HAP-1 (cell line): ENCODE measurements around the gene CHST9.
"Not testable (repeated sequence)": the region's sequence is repeated elsewhere in the genome, so short reads cannot be mapped to it uniquely, and the experiment has no call there.

Experiments used
- DNase-seq, 2 experiments: peaks; one replicate each; pipeline ENCODE4 v3.0.0-alpha.2; 2016 to 2020; ENCODE audit warnings: low spot score in 2 of 2
- H3K27me3 ChIP-seq: fragments of 250-450 bp; sonication (Bioruptor Pico); 2 replicates; pipeline ENCODE4 v1.5.1; 2020; ENCODE audit warnings: low read depth, mild to moderate bottlenecking, moderate library complexity
- H3K36me3 ChIP-seq: fragments of 250-450 bp; sonication (Bioruptor Pico); replicated peaks from 2 replicates; pipeline ENCODE4 v1.5.1; 2020; ENCODE audit warnings: mild to moderate bottlenecking
- H3K4me1 ChIP-seq: fragments of 250-450 bp; sonication (Bioruptor Pico); 2 replicates; pipeline ENCODE4 v1.5.1; 2020; ENCODE audit warnings: mild to moderate bottlenecking
- H3K4me3 ChIP-seq: fragments of 250-450 bp; sonication (Bioruptor Pico); 2 replicates; pipeline ENCODE4 v1.5.1; 2020; ENCODE audit warnings: mild to moderate bottlenecking, moderate library complexity
- H3K9me3 ChIP-seq: fragments of 250-450 bp; sonication (Bioruptor Pico); 2 replicates; pipeline ENCODE4 v1.5.1; 2020; ENCODE audit warnings: mild to moderate bottlenecking, moderate library complexity
- in situ Hi-C: fragments of 300-500 bp; cut with MboI; formaldehyde crosslinking; loops from 3 replicates; pipeline ENCODE4 v1.14.3; 2020; ENCODE audit warnings: low sequenced_read_pairs, inconsistent platforms, mixed read lengths

CHST9 gene

DNA sequence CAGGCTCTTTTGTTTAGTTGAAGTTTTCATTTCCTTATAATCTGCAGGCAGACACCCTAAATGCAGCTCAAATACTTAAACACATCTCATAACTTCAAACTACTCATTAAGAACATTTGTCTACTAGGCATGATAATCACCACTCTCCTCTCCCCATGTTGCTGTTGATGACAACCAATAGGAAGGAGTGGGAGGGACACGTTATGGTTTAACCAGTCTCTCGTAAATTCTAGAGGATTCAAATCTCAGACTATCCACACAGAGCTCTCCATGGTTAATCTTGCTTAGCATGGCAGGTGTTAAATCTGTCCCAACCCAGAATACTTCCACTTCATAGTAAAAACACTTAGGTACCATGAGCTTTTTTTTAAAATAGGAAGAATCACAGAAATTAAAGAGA, 192.2 kb downstream of the CHST9 start:
- H3K9me3 ChIP-seq: no peaks in the 10 kb centered on the region
- no peaks in the 10 kb centered on the region for H3K36me3 ChIP-seq
- no peaks in the 10 kb centered on the region for H3K4me1 ChIP-seq
- DNase-seq: no peak
- no peak overlapping the region for H3K4me3 ChIP-seq
- H3K27me3 ChIP-seq: no peaks in the 10 kb centered on the region; the same call in 1 of the 2 replicates
- in situ Hi-C loops: loop anchor here (25.0 kb wide), 1 partner anchor 356 kb away; no protein-coding TSS in a partner anchor

GRCh38 chr18:26989842-26990241, 195.3 kb downstream of the CHST9 start:
- in situ Hi-C loops: loop anchor here (25.0 kb wide), 1 partner anchor 353 kb away; no protein-coding TSS in a partner anchor
- Histone ChIP-seq H3K4me1 (no peaks in the 10 kb centered on the region), H3K9me3 (no peaks in the 10 kb centered on the region), H3K36me3 (no peaks in the 10 kb centered on the region), H3K27me3 (no peaks in the 10 kb centered on the region; the same call in 1 of the 2 replicates), H3K4me3 (no peak overlapping the region)
- no peak for DNase-seq

DNA sequence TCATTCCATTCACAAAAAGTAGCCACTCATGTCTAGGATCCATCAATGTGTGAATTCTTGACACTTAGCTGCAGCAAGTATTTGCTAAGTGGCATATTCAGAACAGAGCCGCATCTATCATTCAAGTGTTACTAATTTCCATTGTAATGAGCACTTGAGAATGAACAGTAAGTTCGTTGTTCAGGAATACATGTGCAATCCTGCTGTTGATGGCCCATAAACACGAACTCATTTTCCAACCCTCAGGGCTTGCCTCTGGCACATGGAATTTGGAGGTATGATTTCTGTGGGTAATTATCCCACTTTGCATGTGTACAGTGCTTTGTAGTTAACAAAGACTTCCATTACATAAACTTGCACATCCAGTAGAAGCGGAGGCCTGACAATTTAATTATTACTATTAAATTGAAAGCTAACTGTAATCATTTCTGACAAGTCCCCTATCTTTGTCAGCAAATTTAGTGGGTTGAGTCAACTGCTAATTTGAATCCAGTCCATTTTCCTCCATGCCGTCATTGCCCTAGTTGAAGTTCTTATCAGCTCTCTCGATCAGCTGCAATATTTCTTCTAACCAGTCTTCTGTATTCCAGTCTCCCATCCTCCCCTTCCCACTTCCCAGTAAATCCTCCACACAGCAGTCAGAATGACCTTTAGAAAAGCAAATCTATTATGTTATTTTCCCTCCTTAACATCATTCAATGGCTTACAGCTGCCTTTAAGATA, 203.6 kb downstream of the CHST9 start:
- Histone ChIP-seq H3K36me3 (no peaks in the 10 kb centered on the region), H3K4me1 (peaks cover 10% of the 10 kb centered on the region), H3K27me3 (peaks cover 2% of the 10 kb centered on the region; the same call in 1 of the 2 replicates), H3K9me3 (no peaks in the 10 kb centered on the region), H3K4me3 (no peak overlapping the region)
- DNase-seq: peak; percentile 91 to 96
- in situ Hi-C loops: loop anchor here (25.0 kb wide), 1 partner anchor 344 kb away; no protein-coding TSS in a partner anchor

GRCh38 chr18:26978812-26979341, 206.2 kb downstream of the CHST9 start:
- no peak for DNase-seq
- in situ Hi-C loops: loop anchor here (25.0 kb wide), 1 partner anchor 342 kb away; no protein-coding TSS in a partner anchor
- H3K27me3 ChIP-seq: peaks cover 2% of the 10 kb centered on the region; the same call in 1 of the 2 replicates
- no peaks in the 10 kb centered on the region for H3K36me3 ChIP-seq
- no peak overlapping the region for H3K4me3 ChIP-seq
- H3K4me1 ChIP-seq: peaks cover 10% of the 10 kb centered on the region
- H3K9me3 ChIP-seq: no peaks in the 10 kb centered on the region

DNA sequence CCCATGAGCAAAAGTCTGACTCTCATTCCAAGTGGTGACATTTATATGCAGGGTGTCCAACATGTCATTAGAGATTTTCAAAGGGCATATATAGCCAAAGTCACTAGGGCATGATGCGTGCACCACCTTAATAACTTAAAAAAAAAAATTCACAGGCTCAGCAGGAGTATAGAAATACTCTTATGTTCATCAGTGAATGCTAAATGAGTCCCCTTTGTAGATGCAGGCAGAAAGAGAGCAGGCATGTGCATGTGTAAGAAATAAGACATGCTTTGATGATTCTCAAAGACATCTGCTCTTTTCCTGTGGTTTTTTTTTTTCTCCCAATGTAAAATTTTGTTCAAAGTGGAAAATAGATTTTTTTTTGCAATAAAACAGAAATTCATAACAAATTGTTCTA, 207.3 kb downstream of the CHST9 start:
- no peak for DNase-seq
- in situ Hi-C loops: loop anchor here (25.0 kb wide), 1 partner anchor 340 kb away; no protein-coding TSS in a partner anchor
- H3K36me3 ChIP-seq: no peaks in the 10 kb centered on the region
- H3K9me3 ChIP-seq: no peaks in the 10 kb centered on the region
- H3K4me1 ChIP-seq: peaks cover 10% of the 10 kb centered on the region
- H3K27me3 ChIP-seq: peaks cover 2% of the 10 kb centered on the region; the same call in 1 of the 2 replicates
- H3K4me3 ChIP-seq: no peak overlapping the region

DNA sequence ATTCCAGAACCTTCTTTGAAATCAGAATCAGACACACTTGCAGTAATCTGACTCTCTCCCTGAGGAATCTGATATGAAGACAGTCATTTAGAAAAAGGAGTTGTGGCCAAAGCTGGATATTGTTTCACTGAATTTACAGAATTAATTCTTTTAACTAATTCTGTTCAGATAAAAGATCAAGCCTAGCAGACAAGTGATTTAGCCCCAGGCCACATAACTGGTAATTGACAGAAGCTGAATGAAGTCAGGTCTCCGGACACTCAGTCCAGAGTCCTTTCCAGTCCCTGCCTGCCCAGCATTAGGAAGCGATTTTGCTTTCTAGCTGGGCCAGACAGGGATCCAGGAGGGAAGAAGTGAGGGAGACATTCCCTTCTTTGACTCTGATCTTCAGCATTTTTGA, 208.9 kb downstream of the CHST9 start:
- H3K27me3 ChIP-seq: peaks cover 2% of the 10 kb centered on the region; the same call in 1 of the 2 replicates
- H3K9me3 ChIP-seq: no peaks in the 10 kb centered on the region
- peaks cover 5% of the 10 kb centered on the region for H3K4me1 ChIP-seq
- H3K36me3 ChIP-seq: no peaks in the 10 kb centered on the region
- DNase-seq: no peak
- no peak overlapping the region for H3K4me3 ChIP-seq
- in situ Hi-C loops: loop anchor here (25.0 kb wide), 1 partner anchor 339 kb away; no protein-coding TSS in a partner anchor

GRCh38 chr18:26972549-26972948, 212.6 kb downstream of the CHST9 start:
- H3K36me3 ChIP-seq, H3K4me1 ChIP-seq, H3K27me3 ChIP-seq, H3K4me3 ChIP-seq, DNase-seq, in situ Hi-C loops, H3K9me3 ChIP-seq: not testable (repeated sequence)

- Histone ChIP-seq H3K4me1 (no peaks in the 10 kb centered on the region), H3K4me3 (no peak overlapping the region), H3K36me3 (no peaks in the 10 kb centered on the region), H3K9me3 (no peaks in the 10 kb centered on the region), H3K27me3 (no peaks in the 10 kb centered on the region)
- no peak for DNase-seq
- in situ Hi-C loops: no loop called here
Observed at GRCh38 chr18:26971409-26971808, 213.7 kb downstream of the CHST9 start.

GRCh38 chr18:26970637-26971036, 214.5 kb downstream of the CHST9 start:
- in situ Hi-C loops: no loop called here
- Histone ChIP-seq H3K36me3 (no peaks in the 10 kb centered on the region), H3K27me3 (no peaks in the 10 kb centered on the region), H3K9me3 (no peaks in the 10 kb centered on the region), H3K4me1 (no peaks in the 10 kb centered on the region), H3K4me3 (no peak overlapping the region)
- no peak for DNase-seq

GRCh38 chr18:26965206-26965605, 219.9 kb downstream of the CHST9 start:
- in situ Hi-C loops: no loop called here
- Histone ChIP-seq H3K36me3 (no peaks in the 10 kb centered on the region), H3K9me3 (no peaks in the 10 kb centered on the region), H3K4me3 (no peak overlapping the region), H3K4me1 (no peaks in the 10 kb centered on the region), H3K27me3 (no peaks in the 10 kb centered on the region)
- no peak for DNase-seq

DNA sequence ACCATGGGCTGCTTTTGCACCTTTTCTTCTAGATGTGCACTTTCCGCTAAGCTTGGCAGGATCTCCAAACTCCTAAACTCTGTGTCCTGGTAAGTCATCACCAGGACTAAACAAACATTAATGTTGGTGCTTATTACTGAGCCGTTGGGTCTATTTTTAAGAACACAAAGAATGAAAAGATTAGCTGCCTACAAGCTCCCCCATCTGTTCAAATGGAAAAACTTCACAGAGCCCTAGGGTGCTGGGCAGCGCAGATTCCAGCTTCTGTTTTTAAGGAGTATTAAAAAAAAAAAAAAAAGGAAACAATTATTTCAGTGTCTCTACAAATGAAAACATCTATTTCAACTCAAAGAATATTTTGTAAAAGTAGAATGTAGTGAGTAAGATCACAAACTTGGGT, 221.8 kb downstream of the CHST9 start:
- peak in 1 of 2 experiments; percentile 23 for DNase-seq
- H3K36me3 ChIP-seq: no peaks in the 10 kb centered on the region
- H3K9me3 ChIP-seq: no peaks in the 10 kb centered on the region
- in situ Hi-C loops: no loop called here
- H3K4me1 ChIP-seq: no peaks in the 10 kb centered on the region
- H3K27me3 ChIP-seq: no peaks in the 10 kb centered on the region
- no peak overlapping the region for H3K4me3 ChIP-seq

GRCh38 chr18:26961839-26962238, 223.3 kb downstream of the CHST9 start:
- Histone ChIP-seq H3K36me3 (no peaks in the 10 kb centered on the region), H3K9me3 (no peaks in the 10 kb centered on the region), H3K4me1 (no peaks in the 10 kb centered on the region), H3K4me3 (no peak overlapping the region), H3K27me3 (no peaks in the 10 kb centered on the region)
- no peak for DNase-seq
- in situ Hi-C loops: no loop called here

GRCh38 chr18:26960911-26961310, 224.2 kb downstream of the CHST9 start:
- H3K4me3 ChIP-seq: no peak overlapping the region
- no peaks in the 10 kb centered on the region for H3K9me3 ChIP-seq
- H3K36me3 ChIP-seq: no peaks in the 10 kb centered on the region
- H3K27me3 ChIP-seq: no peaks in the 10 kb centered on the region
- in situ Hi-C loops: no loop called here
- no peaks in the 10 kb centered on the region for H3K4me1 ChIP-seq
- DNase-seq: no peak

- H3K4me3 ChIP-seq: no peak overlapping the region
- no peaks in the 10 kb centered on the region for H3K27me3 ChIP-seq
- no peaks in the 10 kb centered on the region for H3K4me1 ChIP-seq
- in situ Hi-C loops: no loop called here
- no peaks in the 10 kb centered on the region for H3K9me3 ChIP-seq
- peak; percentile 26 to 40 for DNase-seq
- H3K36me3 ChIP-seq: no peaks in the 10 kb centered on the region
Observed at GRCh38 chr18:26956863-26957262, 228.2 kb downstream of the CHST9 start.
